GM15510 (cell line): ENCODE data around the gene C1QC.

Experiments used
- POLR2A ChIP-seq: IDR thresholded peaks from 3 replicates; pipeline ENCODE4 v1.6.1; 2011; ENCODE audit warnings: borderline replicate concordance; ENCODE audit not compliant: insufficient read length; ENCODE audit errors: extremely low read depth

The C1QC gene

GRCh38 chr1:22658385-22659163 is 15.1 kb downstream of the C1QC start:
- TF ChIP-seq POLR2A = no peak

- no peak for TF ChIP-seq POLR2A
These were observed 17.3 kb downstream of the C1QC start for GRCh38 chr1:22660716-22661241.

GRCh38 chr1:22661880-22662279 is 18.4 kb downstream of the C1QC start:
- no peak for TF ChIP-seq POLR2A

GRCh38 chr1:22662318-22662717 is 18.9 kb downstream of the C1QC start:
- no peak for TF ChIP-seq POLR2A

- no peak for TF ChIP-seq POLR2A
These were observed 19.6 kb downstream of the C1QC start for GRCh38 chr1:22662986-22663408.

GRCh38 chr1:22665752-22666151 is 22.3 kb downstream of the C1QC start:
- no peak for TF ChIP-seq POLR2A

GRCh38 chr1:22666412-22666811 is 23.0 kb downstream of the C1QC start:
- TF ChIP-seq POLR2A = no peak

- no peak for TF ChIP-seq POLR2A
These were observed 27.0 kb downstream of the C1QC start for GRCh38 chr1:22670352-22670975.

GRCh38 chr1:22671999-22672398 is 28.6 kb downstream of the C1QC start:
- no peak for TF ChIP-seq POLR2A

GRCh38 chr1:22673486-22674409 is 30.3 kb downstream of the C1QC start:
- TF ChIP-seq POLR2A = no peak

GRCh38 chr1:22674410-22674749 is 30.9 kb downstream of the C1QC start:
- TF ChIP-seq POLR2A = no peak

GRCh38 chr1:22676916-22677583 is 33.6 kb downstream of the C1QC start:
- no peak for TF ChIP-seq POLR2A

- TF ChIP-seq POLR2A = no peak
These were observed 34.8 kb downstream of the C1QC start for GRCh38 chr1:22677931-22678896.
